Vagina (tissue), 2 donors: ENCODE measurements around the gene SFXN2. TPM values are rescaled to one million over a fixed set of nuclear protein-coding genes. Genes with fewer than 3 reads are reported as not detected.

ENCODE experiments used
- DNase-seq, 2 donors: peaks; one replicate each; pipeline ENCODE4 v3.0.0-alpha.2; 2017; ENCODE audit errors: extremely low spot score in 2 of 2
- H3K27ac ChIP-seq: fragments of 200-600 bp; sonication (generic); one replicate; pipeline ENCODE4 v1.5.1; 2019
- H3K27me3 ChIP-seq: fragments of 200-600 bp; sonication (generic); one replicate; pipeline ENCODE4 v1.5.1; 2019
- H3K36me3 ChIP-seq, 2 donors: fragments of 200-600 bp; sonication (generic); one replicate each; pipeline ENCODE4 v1.5.1; 2017 to 2019
- H3K4me1 ChIP-seq: fragments of 200-600 bp; sonication (generic); one replicate; pipeline ENCODE4 v1.5.1; 2019
- H3K4me3 ChIP-seq, 2 donors: fragments of 200-600 bp; sonication (generic); 1 replicate in 1 of 2; 2 replicates in 1 of 2; pipeline ENCODE4 v1.5.1; 2016 to 2019
- H3K9me3 ChIP-seq: fragments of 200-600 bp; sonication (generic); one replicate; pipeline ENCODE4 v1.5.1; 2019
- POLR2A ChIP-seq, 2 donors: fragments of 450-650 bp; IDR thresholded peaks; one replicate each; pipeline ENCODE4 v1.6.1; 2017; ENCODE audit warnings: antibody characterized with exemption in 2 of 2, mild to moderate bottlenecking in 2 of 2, moderate library complexity in 2 of 2
- POLR2AphosphoS5 ChIP-seq, 2 donors: sonication (generic); formaldehyde crosslinking; IDR thresholded peaks; one replicate each; pipeline ENCODE4 v1.9.0; 2017; ENCODE audit warnings: antibody characterized with exemption in 2 of 2, mild to moderate bottlenecking in 2 of 2, low read depth in 1 of 2; ENCODE audit not compliant: insufficient read depth in 1 of 2
- intact Hi-C: fragments of 100-400 bp; cut with DNase I; formaldehyde crosslinking; loops from one replicate; pipeline ENCODE4 v1.15.1; 2023
- total RNA-seq: library from RNA; depleted of rRNA; stranded (reverse); fragments of >200 nt; gene quantifications from one replicate; pipeline ENCODE4 v1.2.3, GENCODE V29; 2016
- TF ChIP-seq, protein P1 (sequence below), 3 experiments: fragments of 450-650 bp in 2 of 3; fragments of 200-600 bp in 1 of 3; sonication (generic) in 1 of 3; IDR thresholded peaks; one replicate each; pipeline ENCODE4 v1.5.1; 2017 to 2019; ENCODE audit warnings: antibody characterized with exemption in 3 of 3, mild to moderate bottlenecking in 2 of 3, moderate library complexity in 2 of 3

Gene SFXN2
- total RNA-seq, 1 donor from 2014 or later, result 6.4 TPM

DNA sequence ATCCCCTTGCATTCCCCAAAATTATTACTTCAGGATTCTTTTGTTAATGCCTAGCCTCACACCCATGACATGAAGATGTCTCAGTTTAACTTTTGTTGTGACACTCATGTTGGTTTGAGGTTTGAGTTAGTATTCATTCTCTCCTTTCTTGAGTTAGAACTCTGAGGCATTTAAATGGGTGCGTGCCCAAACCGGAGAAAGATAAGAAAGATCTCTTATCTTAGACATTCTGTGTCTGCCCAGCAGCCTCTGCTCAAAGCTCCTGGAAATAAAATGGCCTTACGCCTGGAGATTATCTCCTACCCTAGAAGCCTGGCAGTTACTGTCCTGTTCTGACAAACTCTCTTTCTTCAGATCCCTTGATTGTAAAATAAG, 55.7 kb downstream of the SFXN2 start:
- H3K9me3 ChIP-seq, result no peaks in the 10 kb centered on the region
- no peak for TF ChIP-seq POLR2AphosphoS5 (IDR thresholded peaks at IDR 0.05; ENCODE audit: insufficient read depth in 1 of 2, low read depth in 1 of 2)
- TF ChIP-seq, protein P1, sequence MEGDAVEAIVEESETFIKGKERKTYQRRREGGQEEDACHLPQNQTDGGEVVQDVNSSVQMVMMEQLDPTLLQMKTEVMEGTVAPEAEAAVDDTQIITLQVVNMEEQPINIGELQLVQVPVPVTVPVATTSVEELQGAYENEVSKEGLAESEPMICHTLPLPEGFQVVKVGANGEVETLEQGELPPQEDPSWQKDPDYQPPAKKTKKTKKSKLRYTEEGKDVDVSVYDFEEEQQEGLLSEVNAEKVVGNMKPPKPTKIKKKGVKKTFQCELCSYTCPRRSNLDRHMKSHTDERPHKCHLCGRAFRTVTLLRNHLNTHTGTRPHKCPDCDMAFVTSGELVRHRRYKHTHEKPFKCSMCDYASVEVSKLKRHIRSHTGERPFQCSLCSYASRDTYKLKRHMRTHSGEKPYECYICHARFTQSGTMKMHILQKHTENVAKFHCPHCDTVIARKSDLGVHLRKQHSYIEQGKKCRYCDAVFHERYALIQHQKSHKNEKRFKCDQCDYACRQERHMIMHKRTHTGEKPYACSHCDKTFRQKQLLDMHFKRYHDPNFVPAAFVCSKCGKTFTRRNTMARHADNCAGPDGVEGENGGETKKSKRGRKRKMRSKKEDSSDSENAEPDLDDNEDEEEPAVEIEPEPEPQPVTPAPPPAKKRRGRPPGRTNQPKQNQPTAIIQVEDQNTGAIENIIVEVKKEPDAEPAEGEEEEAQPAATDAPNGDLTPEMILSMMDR (IDR thresholded peaks at IDR 0.05), result no peak
- TF ChIP-seq POLR2A (IDR thresholded peaks at IDR 0.05), result no peak
- H3K27me3 ChIP-seq, result no peaks in the 10 kb centered on the region
- intact Hi-C loops, result no loop called here
- no peaks in the 10 kb centered on the region for H3K36me3 ChIP-seq
- peaks cover 80% of the 10 kb centered on the region for H3K4me1 ChIP-seq
- DNase-seq, result no peak
- H3K27ac ChIP-seq, result peak overlapping the region; percentile 65
- no peak overlapping the region for H3K4me3 ChIP-seq

DNA sequence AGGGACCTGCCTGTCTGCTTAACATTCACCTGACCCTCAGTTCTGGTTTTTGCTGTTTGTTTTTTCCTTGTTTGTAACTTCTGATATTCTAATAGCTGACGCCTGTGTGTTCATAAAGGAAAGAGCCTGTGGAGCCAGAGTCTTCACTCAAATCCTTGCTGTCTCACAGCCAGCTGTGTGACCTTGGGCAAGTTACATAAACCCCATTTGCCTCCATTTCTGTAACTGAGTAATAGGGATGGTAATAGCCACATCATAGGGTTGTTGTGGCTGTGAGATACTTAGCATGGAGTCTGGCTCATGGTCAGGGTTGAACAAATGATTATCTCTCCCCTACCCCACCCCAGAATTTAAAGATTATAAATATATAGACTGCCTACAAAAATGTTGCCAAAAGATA, 56.4 kb downstream of the SFXN2 start:
- H3K4me1 ChIP-seq, result peaks cover 80% of the 10 kb centered on the region
- no peaks in the 10 kb centered on the region for H3K36me3 ChIP-seq
- no peaks in the 10 kb centered on the region for H3K27me3 ChIP-seq
- H3K4me3 ChIP-seq, result no peak overlapping the region
- H3K27ac ChIP-seq, result peak overlapping the region; percentile 65
- TF ChIP-seq POLR2A (IDR thresholded peaks at IDR 0.05), result no peak
- TF ChIP-seq, protein P1 (IDR thresholded peaks at IDR 0.05), result no peak
- no peak for TF ChIP-seq POLR2AphosphoS5 (IDR thresholded peaks at IDR 0.05; ENCODE audit: insufficient read depth in 1 of 2, low read depth in 1 of 2)
- no peak for DNase-seq
- intact Hi-C loops, result no loop called here
- H3K9me3 ChIP-seq, result no peaks in the 10 kb centered on the region

DNA sequence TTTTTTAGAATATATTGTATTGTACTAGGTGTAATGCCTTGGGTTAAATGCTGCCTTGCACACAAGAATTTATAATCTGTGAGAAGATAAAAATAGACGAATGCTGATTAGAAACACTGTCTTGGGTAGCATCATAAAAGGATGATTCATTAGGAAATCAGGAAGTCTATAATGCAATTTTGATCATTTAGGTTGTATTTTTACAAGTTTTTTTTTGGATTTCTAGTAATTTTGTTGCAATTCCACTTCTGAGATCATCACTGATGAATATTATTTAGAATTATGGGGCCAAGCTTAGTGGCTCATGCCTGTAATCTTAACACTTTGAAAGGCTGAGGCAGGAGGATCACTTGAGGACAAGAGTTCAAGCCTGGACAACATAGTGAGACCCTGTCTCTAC, 58.9 kb downstream of the SFXN2 start:
- intact Hi-C loops, result no loop called here
- Histone ChIP-seq H3K36me3 (no peaks in the 10 kb centered on the region), H3K4me3 (no peak overlapping the region), H3K9me3 (no peaks in the 10 kb centered on the region), H3K27ac (peak overlapping the region; percentile 88), H3K27me3 (no peaks in the 10 kb centered on the region), H3K4me1 (peaks cover 84% of the 10 kb centered on the region)
- no peak for DNase-seq
- TF ChIP-seq POLR2A (IDR thresholded peaks at IDR 0.05) (no peak), POLR2AphosphoS5 (IDR thresholded peaks at IDR 0.05; ENCODE audit: insufficient read depth in 1 of 2, low read depth in 1 of 2) (no peak)
- TF ChIP-seq, protein P1 (IDR thresholded peaks at IDR 0.05), result no peak

DNA sequence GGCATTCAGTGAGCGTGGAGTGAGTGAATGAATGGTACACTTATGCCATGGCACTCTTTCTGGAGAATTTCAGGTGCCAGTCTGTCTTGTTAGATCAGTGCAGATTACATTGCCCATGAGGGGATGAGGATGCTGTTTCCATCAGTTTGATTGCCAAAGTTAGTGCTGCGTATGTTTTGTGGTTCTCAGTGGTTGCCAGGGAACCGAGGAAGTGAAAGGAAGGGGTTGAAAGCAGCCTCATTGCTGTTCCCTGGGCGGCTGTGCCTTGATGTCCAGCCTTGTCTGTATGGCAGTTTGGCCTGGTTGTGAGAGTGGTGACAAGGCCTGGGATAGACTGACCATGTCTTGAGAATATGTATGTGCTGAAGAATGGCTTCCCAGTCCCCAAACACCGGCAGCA, 59.5 kb downstream of the SFXN2 start:
- Histone ChIP-seq H3K36me3 (no peaks in the 10 kb centered on the region), H3K27ac (peak overlapping the region; percentile 88), H3K27me3 (no peaks in the 10 kb centered on the region), H3K9me3 (no peaks in the 10 kb centered on the region), H3K4me1 (peaks cover 87% of the 10 kb centered on the region), H3K4me3 (no peak overlapping the region)
- intact Hi-C loops, result no loop called here
- DNase-seq, result no peak
- TF ChIP-seq, protein P1 (IDR thresholded peaks at IDR 0.05), result no peak
- no peak for TF ChIP-seq POLR2AphosphoS5 (IDR thresholded peaks at IDR 0.05; ENCODE audit: insufficient read depth in 1 of 2, low read depth in 1 of 2)
- no peak for TF ChIP-seq POLR2A (IDR thresholded peaks at IDR 0.05)

DNA sequence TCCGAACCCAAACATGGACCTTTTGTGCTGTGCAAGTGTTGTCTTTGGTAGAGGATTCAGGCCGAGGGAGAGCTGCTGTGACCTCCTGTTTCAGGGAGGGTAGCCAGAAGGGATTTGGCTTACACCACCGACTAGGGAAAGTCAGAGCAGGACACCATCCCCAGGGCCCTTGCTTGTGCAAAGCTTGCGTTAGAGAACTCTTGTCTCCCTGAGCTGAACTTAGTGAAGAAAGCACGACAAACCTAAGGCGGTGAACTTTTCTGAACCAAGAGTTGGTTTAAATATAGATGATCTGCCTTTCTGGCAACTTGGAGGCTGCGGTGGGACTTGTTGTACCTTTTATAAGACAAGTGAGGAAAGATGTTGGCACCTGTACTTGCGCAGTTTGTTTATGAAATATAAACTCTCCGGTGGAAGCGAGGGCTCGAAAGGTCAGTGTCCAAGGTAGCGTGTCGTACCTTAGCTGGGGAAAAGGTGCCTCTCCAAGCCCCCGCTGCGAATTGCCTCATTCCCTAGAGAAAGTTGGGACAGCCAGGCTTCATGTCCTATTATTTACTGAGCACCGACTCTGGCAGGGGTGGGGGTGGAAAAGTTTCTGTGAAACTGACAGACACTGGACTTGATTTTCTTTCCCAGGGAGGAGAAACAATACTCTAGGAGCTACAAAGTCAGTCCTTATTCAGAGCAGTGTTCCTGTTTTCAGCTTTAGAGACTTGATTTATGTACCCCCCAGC, 60.9 kb downstream of the SFXN2 start:
- H3K36me3 ChIP-seq, result no peaks in the 10 kb centered on the region
- no peaks in the 10 kb centered on the region for H3K9me3 ChIP-seq
- H3K4me1 ChIP-seq, result peaks cover 87% of the 10 kb centered on the region
- no peaks in the 10 kb centered on the region for H3K27me3 ChIP-seq
- peak overlapping the region; percentile 88 for H3K27ac ChIP-seq
- DNase-seq, result peak in 1 of 2 donors; percentile 96
- intact Hi-C loops, result loop anchor here (5.0 kb wide), 1 partner anchor 33 kb away; the partner anchor contains the start of gene WBP1L
- TF ChIP-seq, protein P1 (IDR thresholded peaks at IDR 0.05), result no peak
- no peak for TF ChIP-seq POLR2AphosphoS5 (IDR thresholded peaks at IDR 0.05; ENCODE audit: insufficient read depth in 1 of 2, low read depth in 1 of 2)
- TF ChIP-seq POLR2A (IDR thresholded peaks at IDR 0.05), result no peak
- H3K4me3 ChIP-seq, result peak overlapping the region; percentile 33 to 45
